Measurements from ENCODE around the gene APOC4. TPM values are rescaled to one million over a fixed set of nuclear protein-coding genes. Genes with fewer than 3 reads are reported as not detected.
A peak's percentile ranks its signal among the peaks of the same experiment; 100 is the strongest.
"Not testable (repeated sequence)": the region's sequence is repeated elsewhere in the genome, so short reads cannot be mapped to it uniquely, and the experiment has no call there.

Gene APOC4
- total RNA-seq, 1 donor from 2014 or later, result not detected

- H3K4me3 ChIP-seq (ENCODE audit: low read depth, low read length), result no peak overlapping the region
- DNase-seq (ENCODE audit: low read depth), result no peak
- no peak for TF ChIP-seq CTCF (conservative IDR thresholded peaks at IDR 0.05; ENCODE audit: low read depth, low read length)
These were observed 16.7 kb upstream of the APOC4 start for GRCh38 chr19:44925114-44925891.

- DNase-seq (ENCODE audit: low read depth), result not testable (repeated sequence)
- peak overlapping the region; percentile 30 for H3K4me3 ChIP-seq (ENCODE audit: low read depth, low read length)
These were observed 15.6 kb upstream of the APOC4 start for GRCh38 chr19:44926245-44927077.

GRCh38 chr19:44927746-44928145, 14.3 kb upstream of the APOC4 start:
- no peak overlapping the region for H3K4me3 ChIP-seq (ENCODE audit: low read depth, low read length)
- no peak for TF ChIP-seq CTCF (conservative IDR thresholded peaks at IDR 0.05; ENCODE audit: low read depth, low read length)
- no peak for DNase-seq (ENCODE audit: low read depth)

- no peak for DNase-seq (ENCODE audit: low read depth)
- no peak for TF ChIP-seq CTCF (conservative IDR thresholded peaks at IDR 0.05; ENCODE audit: low read depth, low read length)
- H3K4me3 ChIP-seq (ENCODE audit: low read depth, low read length), result no peak overlapping the region
These were observed 11.9 kb upstream of the APOC4 start for GRCh38 chr19:44930088-44930487.

GRCh38 chr19:44931541-44931940, 10.5 kb upstream of the APOC4 start:
- H3K4me3 ChIP-seq (ENCODE audit: low read depth, low read length), result no peak overlapping the region
- TF ChIP-seq CTCF (conservative IDR thresholded peaks at IDR 0.05; ENCODE audit: low read depth, low read length), result no peak
- DNase-seq (ENCODE audit: low read depth), result no peak

GRCh38 chr19:44939668-44940067, 2.4 kb upstream of the APOC4 start:
- DNase-seq (ENCODE audit: low read depth), result no peak
- no peak for TF ChIP-seq CTCF (conservative IDR thresholded peaks at IDR 0.05; ENCODE audit: low read depth, low read length)
- H3K4me3 ChIP-seq (ENCODE audit: low read depth, low read length), result no peak overlapping the region

GRCh38 chr19:44943801-44944249, 1.8 kb downstream of the APOC4 start:
- DNase-seq (ENCODE audit: low read depth), result no peak
- TF ChIP-seq CTCF (conservative IDR thresholded peaks at IDR 0.05; ENCODE audit: low read depth, low read length), result no peak
- no peak overlapping the region for H3K4me3 ChIP-seq (ENCODE audit: low read depth, low read length)

All from epithelial cell of proximal tubule (primary cell).